ENCODE results near the gene LRP1B.
A peak's percentile ranks its signal among the peaks of the same experiment; 100 is the strongest.

The LRP1B gene

DNA sequence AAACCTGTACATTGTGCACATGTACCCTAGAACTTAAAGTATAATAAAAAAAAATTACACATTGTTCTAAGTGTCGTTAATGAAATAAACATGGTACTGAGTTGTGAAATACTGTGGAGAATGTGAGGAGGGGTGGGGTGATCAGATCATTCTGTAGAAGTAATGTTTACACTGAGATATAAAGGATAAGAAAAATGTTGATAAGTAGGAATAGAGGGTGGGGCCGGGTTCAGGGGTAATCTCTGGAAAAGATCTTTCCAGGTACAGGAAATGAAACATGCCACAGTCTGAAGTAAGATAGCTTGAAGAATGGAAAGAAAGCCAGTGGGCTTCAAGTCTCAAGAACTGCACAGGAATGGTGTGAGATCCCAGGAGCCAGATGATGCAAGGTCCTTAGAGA, 1482.4 kb downstream of the LRP1B start:
- Histone ChIP-seq H3K4me1 (ENCODE audit: low read depth, poor library complexity, severe bottlenecking) (no peaks in the 10 kb centered on the region), H3K4me2 (no peak overlapping the region), H3K27me3 (ENCODE audit: insufficient read depth, low read depth) (no peaks in the 10 kb centered on the region), H3K4me3 (IDR thresholded peaks at IDR 0.05; ENCODE audit: insufficient read depth, low read depth, low read length) (no peak overlapping the region), H3K27ac (no peak overlapping the region), H2AFZ (ENCODE audit: low read depth) (no peak overlapping the region), H3K36me3 (ENCODE audit: insufficient read depth) (no peaks in the 10 kb centered on the region), H4K20me1 (ENCODE audit: insufficient read depth) (no peaks in the 10 kb centered on the region), H3K9ac (no peak overlapping the region), H3K79me2 (ENCODE audit: insufficient read depth, low read depth) (no peaks in the 10 kb centered on the region)
- TF ChIP-seq, protein P1, sequence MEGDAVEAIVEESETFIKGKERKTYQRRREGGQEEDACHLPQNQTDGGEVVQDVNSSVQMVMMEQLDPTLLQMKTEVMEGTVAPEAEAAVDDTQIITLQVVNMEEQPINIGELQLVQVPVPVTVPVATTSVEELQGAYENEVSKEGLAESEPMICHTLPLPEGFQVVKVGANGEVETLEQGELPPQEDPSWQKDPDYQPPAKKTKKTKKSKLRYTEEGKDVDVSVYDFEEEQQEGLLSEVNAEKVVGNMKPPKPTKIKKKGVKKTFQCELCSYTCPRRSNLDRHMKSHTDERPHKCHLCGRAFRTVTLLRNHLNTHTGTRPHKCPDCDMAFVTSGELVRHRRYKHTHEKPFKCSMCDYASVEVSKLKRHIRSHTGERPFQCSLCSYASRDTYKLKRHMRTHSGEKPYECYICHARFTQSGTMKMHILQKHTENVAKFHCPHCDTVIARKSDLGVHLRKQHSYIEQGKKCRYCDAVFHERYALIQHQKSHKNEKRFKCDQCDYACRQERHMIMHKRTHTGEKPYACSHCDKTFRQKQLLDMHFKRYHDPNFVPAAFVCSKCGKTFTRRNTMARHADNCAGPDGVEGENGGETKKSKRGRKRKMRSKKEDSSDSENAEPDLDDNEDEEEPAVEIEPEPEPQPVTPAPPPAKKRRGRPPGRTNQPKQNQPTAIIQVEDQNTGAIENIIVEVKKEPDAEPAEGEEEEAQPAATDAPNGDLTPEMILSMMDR (conservative IDR thresholded peaks at IDR 0.05; ENCODE audit: low read depth, low read length) = no peak

GRCh38 chr2:140643761-140644187, 1487.0 kb downstream of the LRP1B start:
- TF ChIP-seq, protein P1 (conservative IDR thresholded peaks at IDR 0.05; ENCODE audit: low read depth, low read length) = no peak
- no peaks in the 10 kb centered on the region for H3K27me3 ChIP-seq (ENCODE audit: insufficient read depth, low read depth)
- H3K4me1 ChIP-seq (ENCODE audit: low read depth, poor library complexity, severe bottlenecking) = peaks cover 7% of the 10 kb centered on the region
- no peaks in the 10 kb centered on the region for H3K79me2 ChIP-seq (ENCODE audit: insufficient read depth, low read depth)
- no peak overlapping the region for H3K4me3 ChIP-seq (IDR thresholded peaks at IDR 0.05; ENCODE audit: insufficient read depth, low read depth, low read length)
- no peak overlapping the region for H3K27ac ChIP-seq
- no peak overlapping the region for H3K4me2 ChIP-seq
- H3K36me3 ChIP-seq (ENCODE audit: insufficient read depth) = no peaks in the 10 kb centered on the region
- H4K20me1 ChIP-seq (ENCODE audit: insufficient read depth) = no peaks in the 10 kb centered on the region
- no peak overlapping the region for H3K9ac ChIP-seq
- H2AFZ ChIP-seq (ENCODE audit: low read depth) = no peak overlapping the region

- Histone ChIP-seq H3K9ac (no peak overlapping the region), H3K27ac (peak overlapping the region; percentile 30; the same call in 1 of the 2 replicates), H4K20me1 (ENCODE audit: insufficient read depth) (no peaks in the 10 kb centered on the region), H3K79me2 (ENCODE audit: insufficient read depth, low read depth) (no peaks in the 10 kb centered on the region), H3K36me3 (ENCODE audit: insufficient read depth) (no peaks in the 10 kb centered on the region), H2AFZ (ENCODE audit: low read depth) (peak overlapping the region; percentile 48), H3K4me3 (IDR thresholded peaks at IDR 0.05; ENCODE audit: insufficient read depth, low read depth, low read length) (no peak overlapping the region), H3K4me1 (ENCODE audit: low read depth, poor library complexity, severe bottlenecking) (peaks cover 7% of the 10 kb centered on the region), H3K4me2 (peak overlapping the region; percentile 46), H3K27me3 (ENCODE audit: insufficient read depth, low read depth) (no peaks in the 10 kb centered on the region)
- TF ChIP-seq, protein P1 (conservative IDR thresholded peaks at IDR 0.05; ENCODE audit: low read depth, low read length) = no peak
Observed at GRCh38 chr2:140641163-140641562, 1489.7 kb downstream of the LRP1B start.

DNA sequence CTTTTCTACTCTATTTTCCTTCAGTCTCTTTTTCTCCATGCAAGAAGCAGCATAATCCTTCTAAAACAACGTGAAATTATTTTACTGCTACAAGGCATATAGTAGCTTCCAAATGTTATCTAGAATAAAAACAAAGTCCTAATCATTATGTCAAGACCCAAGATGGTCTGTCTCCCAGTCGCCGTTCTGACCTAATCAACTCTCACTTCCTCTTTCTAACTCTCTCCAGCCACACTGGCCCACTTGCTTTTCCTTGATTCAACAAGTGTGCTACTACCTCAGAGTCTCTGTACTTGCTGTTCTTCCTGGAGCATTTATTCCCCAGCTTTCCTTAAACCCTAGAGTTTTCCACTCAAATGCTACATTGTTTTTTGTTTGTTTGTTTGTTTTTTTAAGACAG, 1491.2 kb downstream of the LRP1B start:
- TF ChIP-seq, protein P1 (conservative IDR thresholded peaks at IDR 0.05; ENCODE audit: low read depth, low read length) = no peak

More for the DNA sequence above, 1491.2 kb downstream of the LRP1B start:
- no peaks in the 10 kb centered on the region for H3K79me2 ChIP-seq (ENCODE audit: insufficient read depth, low read depth)
- no peak overlapping the region for H3K27ac ChIP-seq
- H4K20me1 ChIP-seq (ENCODE audit: insufficient read depth) = no peaks in the 10 kb centered on the region
- no peaks in the 10 kb centered on the region for H3K27me3 ChIP-seq (ENCODE audit: insufficient read depth, low read depth)
- H3K4me3 ChIP-seq (IDR thresholded peaks at IDR 0.05; ENCODE audit: insufficient read depth, low read depth, low read length) = no peak overlapping the region
- no peak overlapping the region for H3K4me2 ChIP-seq
- H3K9ac ChIP-seq = no peak overlapping the region
- H3K4me1 ChIP-seq (ENCODE audit: low read depth, poor library complexity, severe bottlenecking) = peaks cover 7% of the 10 kb centered on the region
- H3K36me3 ChIP-seq (ENCODE audit: insufficient read depth) = no peaks in the 10 kb centered on the region
- no peak overlapping the region for H2AFZ ChIP-seq (ENCODE audit: low read depth)

Data from KMS-11 (cell line).